ENCODE measurements around the gene GSTM2. TPM values are rescaled to one million over a fixed set of nuclear protein-coding genes. Genes with fewer than 3 reads are reported as not detected.

The GSTM2 gene
- total RNA-seq, 1 donor, result 16.8 TPM

DNA sequence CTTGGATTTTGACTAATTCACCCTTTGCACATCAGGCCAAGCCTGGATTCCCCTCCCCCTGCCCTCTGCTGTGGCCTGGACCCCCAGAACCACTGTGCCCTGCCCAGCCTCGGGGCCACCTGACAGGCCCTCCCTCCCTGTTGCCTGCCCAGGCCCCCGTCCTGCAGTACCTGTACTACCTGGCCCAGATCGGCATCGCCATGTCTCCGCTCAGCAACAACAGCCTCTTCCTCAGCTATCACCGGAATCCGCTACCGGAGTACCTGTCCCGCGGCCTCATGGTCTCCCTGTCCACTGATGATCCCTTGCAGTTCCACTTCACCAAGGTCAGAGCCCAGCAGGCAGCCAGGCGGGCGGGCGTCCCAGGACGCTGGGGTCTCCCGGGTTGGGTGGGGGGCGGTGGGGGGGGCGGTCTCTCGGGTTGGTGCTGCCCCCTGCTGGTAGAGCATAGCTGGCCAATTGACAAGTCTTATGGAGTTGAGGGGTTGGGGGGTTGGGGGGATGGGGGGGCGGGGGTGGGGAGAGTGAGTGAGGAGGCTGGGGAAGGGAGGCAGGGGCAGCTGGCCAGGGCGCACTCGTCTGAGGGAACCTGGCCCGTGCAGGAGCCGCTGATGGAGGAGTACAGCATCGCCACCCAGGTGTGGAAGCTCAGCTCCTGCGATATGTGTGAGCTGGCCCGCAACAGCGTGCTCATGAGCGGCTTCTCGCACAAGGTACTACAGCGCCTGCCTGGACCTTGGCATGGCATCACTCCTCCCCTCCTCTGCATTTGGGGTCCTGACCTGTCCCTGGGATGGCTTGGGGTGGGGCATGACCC is 37.6 kb upstream of the GSTM2 start:
- TF ChIP-seq, protein P1, sequence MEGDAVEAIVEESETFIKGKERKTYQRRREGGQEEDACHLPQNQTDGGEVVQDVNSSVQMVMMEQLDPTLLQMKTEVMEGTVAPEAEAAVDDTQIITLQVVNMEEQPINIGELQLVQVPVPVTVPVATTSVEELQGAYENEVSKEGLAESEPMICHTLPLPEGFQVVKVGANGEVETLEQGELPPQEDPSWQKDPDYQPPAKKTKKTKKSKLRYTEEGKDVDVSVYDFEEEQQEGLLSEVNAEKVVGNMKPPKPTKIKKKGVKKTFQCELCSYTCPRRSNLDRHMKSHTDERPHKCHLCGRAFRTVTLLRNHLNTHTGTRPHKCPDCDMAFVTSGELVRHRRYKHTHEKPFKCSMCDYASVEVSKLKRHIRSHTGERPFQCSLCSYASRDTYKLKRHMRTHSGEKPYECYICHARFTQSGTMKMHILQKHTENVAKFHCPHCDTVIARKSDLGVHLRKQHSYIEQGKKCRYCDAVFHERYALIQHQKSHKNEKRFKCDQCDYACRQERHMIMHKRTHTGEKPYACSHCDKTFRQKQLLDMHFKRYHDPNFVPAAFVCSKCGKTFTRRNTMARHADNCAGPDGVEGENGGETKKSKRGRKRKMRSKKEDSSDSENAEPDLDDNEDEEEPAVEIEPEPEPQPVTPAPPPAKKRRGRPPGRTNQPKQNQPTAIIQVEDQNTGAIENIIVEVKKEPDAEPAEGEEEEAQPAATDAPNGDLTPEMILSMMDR (IDR thresholded peaks at IDR 0.05; ENCODE audit: insufficient read depth, low read depth, low read length), result no peak
- H3K4me3 ChIP-seq (ENCODE audit: low read depth, low read length), result no peak overlapping the region
- DNase-seq (ENCODE audit: low read depth), result no peak

DNA sequence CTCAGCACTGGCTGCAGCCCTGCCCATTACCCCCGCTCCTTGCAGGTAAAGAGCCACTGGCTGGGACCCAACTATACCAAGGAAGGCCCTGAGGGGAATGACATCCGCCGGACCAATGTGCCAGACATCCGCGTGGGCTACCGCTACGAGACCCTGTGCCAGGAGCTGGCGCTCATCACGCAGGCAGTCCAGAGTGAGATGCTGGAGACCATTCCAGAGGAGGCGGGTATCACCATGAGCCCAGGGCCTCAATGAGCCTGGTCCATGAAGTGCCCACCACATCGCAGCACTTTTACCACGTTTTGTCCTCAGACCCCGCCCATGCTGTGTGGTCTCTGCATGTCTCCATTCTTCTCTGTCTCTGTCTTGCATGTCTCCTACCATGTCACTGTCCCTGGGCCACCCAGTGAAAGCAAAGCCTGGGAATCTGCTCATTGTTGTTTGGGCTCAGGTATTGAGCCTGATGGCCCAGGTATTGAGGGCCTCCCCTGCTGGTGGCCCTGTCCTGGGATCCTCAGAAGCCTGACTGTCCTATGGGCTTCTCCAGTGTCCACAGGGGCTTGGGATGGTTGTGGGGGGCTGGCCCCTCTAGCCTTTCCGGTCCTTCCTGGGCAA is 36.9 kb upstream of the GSTM2 start:
- TF ChIP-seq, protein P1 (IDR thresholded peaks at IDR 0.05; ENCODE audit: insufficient read depth, low read depth, low read length), result no peak

DNA sequence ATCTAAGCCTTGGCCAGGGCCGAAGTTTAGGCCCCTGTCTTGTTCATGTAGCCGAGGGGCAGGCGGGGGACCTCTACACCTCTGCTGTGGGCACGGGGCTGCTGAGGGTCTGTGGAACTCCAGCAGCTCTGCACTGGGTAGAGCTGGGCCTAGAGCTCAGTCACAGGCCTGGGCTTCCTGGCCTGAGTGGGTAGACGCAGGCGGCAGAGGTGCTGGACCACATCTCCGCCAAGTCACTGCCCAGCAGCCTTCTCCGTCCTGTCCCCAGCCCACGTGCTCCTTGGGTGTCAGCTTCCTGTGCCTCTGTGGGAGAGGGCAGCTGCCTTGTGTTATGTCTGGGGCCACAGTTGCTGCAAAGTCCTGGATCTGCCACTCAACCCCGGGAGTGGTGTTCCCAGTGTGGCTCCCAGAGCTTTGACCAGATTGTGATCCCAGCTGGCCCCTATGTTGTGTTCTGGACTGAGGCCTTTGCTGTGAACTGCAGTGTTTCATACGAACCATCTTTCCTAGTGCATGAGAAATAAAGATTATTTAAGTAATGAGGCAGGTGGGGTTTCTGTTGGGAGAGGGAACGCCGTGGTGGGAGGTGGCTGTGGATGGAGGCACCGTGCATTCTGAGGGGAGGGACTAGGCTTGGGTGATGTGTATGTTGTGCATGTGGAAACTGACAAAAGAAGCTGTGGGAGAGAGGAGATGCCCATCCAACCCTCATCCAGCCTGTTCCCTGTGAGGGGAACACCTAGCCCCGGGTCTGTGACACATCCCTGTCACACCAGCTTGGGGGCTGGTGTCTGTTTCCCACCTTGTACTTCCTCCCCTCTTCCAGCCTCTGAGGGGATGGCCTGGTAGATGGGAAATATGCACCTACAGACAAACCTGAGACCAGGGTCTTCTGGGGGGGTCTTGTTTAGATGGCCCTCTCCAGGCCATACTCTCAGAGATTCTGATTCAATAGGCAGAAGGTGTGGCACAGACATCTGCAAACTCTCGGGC is 36.0 kb upstream of the GSTM2 start:
- DNase-seq (ENCODE audit: low read depth), result no peak
- TF ChIP-seq, protein P1 (IDR thresholded peaks at IDR 0.05; ENCODE audit: insufficient read depth, low read depth, low read length), result no peak
- no peak overlapping the region for H3K4me3 ChIP-seq (ENCODE audit: low read depth, low read length)

More for the DNA sequence above, 36.9 kb upstream of the GSTM2 start:
- H3K4me3 ChIP-seq (ENCODE audit: low read depth, low read length), result no peak overlapping the region
- no peak for DNase-seq (ENCODE audit: low read depth)

DNA sequence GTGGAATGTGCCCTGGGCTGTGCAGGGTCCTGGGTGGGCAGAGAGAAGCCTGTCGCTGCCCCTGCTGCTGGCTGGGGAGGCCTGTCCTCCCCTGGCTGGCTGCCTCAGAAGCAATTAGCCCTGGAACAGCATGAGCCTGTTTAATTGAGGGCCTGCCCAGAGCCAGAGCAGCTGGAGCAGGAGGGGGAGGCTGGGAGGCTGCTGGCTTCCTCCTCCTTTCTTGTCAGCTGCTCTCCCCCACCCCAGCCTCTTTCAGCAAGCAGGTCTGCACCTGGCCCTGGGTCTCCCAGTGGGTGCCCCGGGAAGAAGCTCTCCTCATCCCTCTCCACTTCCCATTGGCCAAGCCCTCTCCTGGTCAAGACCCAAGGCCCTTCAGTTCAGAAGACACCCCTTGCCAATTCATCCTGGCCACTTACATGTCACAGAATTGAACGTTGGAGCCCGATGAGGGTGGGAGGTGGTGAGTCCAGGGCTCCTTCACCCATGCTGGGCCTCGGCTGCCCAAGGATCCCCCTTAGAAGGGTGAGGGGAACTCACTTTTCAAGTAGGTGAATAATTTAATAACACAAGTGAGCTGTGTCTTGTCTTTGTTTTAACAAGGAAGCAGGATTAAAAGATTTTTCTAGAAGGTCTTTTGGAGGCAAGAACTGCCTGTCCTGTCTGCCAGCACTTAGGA is 35.0 kb upstream of the GSTM2 start:
- H3K4me3 ChIP-seq (ENCODE audit: low read depth, low read length), result no peak overlapping the region
- no peak for DNase-seq (ENCODE audit: low read depth)
- TF ChIP-seq, protein P1 (IDR thresholded peaks at IDR 0.05; ENCODE audit: insufficient read depth, low read depth, low read length), result no peak

DNA sequence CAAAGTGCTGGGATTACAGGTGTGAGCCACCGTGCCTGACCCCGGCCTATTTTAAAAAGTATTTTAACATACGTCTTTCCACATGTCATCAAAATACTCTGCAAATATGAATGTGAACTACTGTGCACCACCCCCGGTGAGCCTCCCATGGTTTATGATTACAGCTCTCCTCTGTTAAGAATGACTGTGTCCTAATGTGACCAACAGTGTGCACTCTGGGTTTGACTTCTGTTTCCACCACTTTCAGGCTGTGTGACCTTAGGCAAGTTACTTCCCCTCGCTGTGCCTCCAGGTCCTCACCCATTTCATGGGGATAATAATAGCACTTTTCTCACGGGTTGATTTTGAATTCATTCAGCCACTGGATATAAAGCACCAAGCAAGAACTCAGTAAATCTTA is 33.6 kb upstream of the GSTM2 start:
- H3K4me3 ChIP-seq (ENCODE audit: low read depth, low read length), result no peak overlapping the region

More for the DNA sequence above, 33.6 kb upstream of the GSTM2 start:
- no peak for DNase-seq (ENCODE audit: low read depth)
- TF ChIP-seq, protein P1 (IDR thresholded peaks at IDR 0.05; ENCODE audit: insufficient read depth, low read depth, low read length), result no peak

Data from fibroblast of villous mesenchyme (primary cell).